Measurements from ENCODE around the gene SERPINA10. TPM values are rescaled to one million over a fixed set of nuclear protein-coding genes. Genes with fewer than 3 reads are reported as not detected.

SERPINA10 gene
- total RNA-seq, 6 donors from 2014 or later = 0.10 TPM; not detected in 5

- no peak for ATAC-seq (ENCODE audit: low FRiP score in 2 of 2)
- no peaks in the 10 kb centered on the region for H3K27me3 ChIP-seq
- TF ChIP-seq POLR2A (IDR thresholded peaks at IDR 0.05) (no peak), CTCF (IDR thresholded peaks at IDR 0.05) (no peak), EP300 (IDR thresholded peaks at IDR 0.05) (no peak), POLR2AphosphoS5 (IDR thresholded peaks at IDR 0.05) (no peak)
- H3K36me3 ChIP-seq = no peaks in the 10 kb centered on the region
- H3K27ac ChIP-seq = no peak overlapping the region
- DNase-seq = no peak
- no peak overlapping the region for H3K4me3 ChIP-seq
- H3K4me1 ChIP-seq = no peaks in the 10 kb centered on the region
- 84 to 93% methylated on average over 2 of the region's 2 CpGs for WGBS, 2 donors
- no peaks in the 10 kb centered on the region for H3K9me3 ChIP-seq
Measured at GRCh38 chr14:94314890-94315289, 21.8 kb upstream of the SERPINA10 start.

GRCh38 chr14:94313991-94314655 lies 21.1 kb upstream of the SERPINA10 start:
- peak in 1 of 2 donors; percentile 54 for ATAC-seq (ENCODE audit: low FRiP score in 2 of 2)
- Histone ChIP-seq H3K9me3 (no peaks in the 10 kb centered on the region), H3K4me3 (no peak overlapping the region), H3K36me3 (no peaks in the 10 kb centered on the region), H3K27ac (no peak overlapping the region), H3K4me1 (no peaks in the 10 kb centered on the region), H3K27me3 (no peaks in the 10 kb centered on the region)
- no peak for DNase-seq
- no peak for TF ChIP-seq EP300 (IDR thresholded peaks at IDR 0.05)
- no peak for TF ChIP-seq POLR2AphosphoS5 (IDR thresholded peaks at IDR 0.05)
- WGBS, 2 donors = 77 to 86% methylated on average over 3 to 8 of the region's 8 CpGs

DNA sequence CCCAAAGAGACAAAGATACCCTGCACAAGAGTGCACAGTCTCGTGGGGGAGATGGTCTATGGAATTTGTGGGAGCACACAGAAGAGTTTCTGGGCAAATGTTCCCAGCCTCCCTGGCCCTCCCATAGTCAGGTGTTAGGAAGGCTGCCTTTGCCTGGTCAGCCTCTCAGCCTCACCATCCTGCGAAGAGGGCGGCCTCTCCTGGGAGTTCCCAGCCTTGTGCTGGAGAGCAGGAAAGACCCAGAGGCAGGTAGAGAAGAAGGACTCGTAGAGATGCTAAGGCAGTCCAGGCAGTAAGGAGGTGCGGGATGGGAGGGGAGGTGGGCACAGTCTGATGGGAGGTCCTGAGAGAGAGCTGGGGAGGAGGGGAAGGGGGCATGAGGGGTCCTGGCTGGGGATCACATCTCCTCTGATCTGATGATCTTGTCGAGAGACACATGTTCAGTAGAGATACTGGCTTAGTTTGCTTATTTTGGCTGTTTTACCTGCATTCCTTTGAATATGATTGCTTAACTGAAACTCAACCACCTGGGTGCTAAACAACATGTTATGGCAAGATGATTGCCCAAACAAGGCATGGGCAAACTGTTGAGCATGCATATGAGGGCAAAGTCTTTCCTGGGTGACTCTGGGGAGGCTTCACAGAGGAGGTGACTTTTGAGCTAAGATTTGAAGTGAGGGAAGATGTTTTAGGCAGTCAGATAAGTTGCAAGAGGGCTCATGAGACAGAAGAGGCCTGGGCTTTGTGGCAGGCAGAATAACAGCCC lies 19.6 kb upstream of the SERPINA10 start:
- H3K27ac ChIP-seq = no peak overlapping the region
- WGBS, 2 donors = 78 to 80% methylated on average over 6 of the region's 6 CpGs
- no peak for ATAC-seq (ENCODE audit: low FRiP score in 2 of 2)
- no peak overlapping the region for H3K4me3 ChIP-seq
- H3K27me3 ChIP-seq = no peaks in the 10 kb centered on the region
- no peaks in the 10 kb centered on the region for H3K4me1 ChIP-seq
- TF ChIP-seq POLR2AphosphoS5 (IDR thresholded peaks at IDR 0.05) (no peak), POLR2A (IDR thresholded peaks at IDR 0.05) (no peak), CTCF (IDR thresholded peaks at IDR 0.05) (no peak), EP300 (IDR thresholded peaks at IDR 0.05) (no peak)
- no peak for DNase-seq
- H3K36me3 ChIP-seq = no peaks in the 10 kb centered on the region
- peaks cover 0 to 7% (median 2%) of the 10 kb centered on the region in 4 donors for H3K9me3 ChIP-seq

GRCh38 chr14:94310248-94310647 lies 17.2 kb upstream of the SERPINA10 start:
- no peaks in the 10 kb centered on the region for H3K27me3 ChIP-seq
- H3K36me3 ChIP-seq = no peaks in the 10 kb centered on the region
- no peak for TF ChIP-seq POLR2A (IDR thresholded peaks at IDR 0.05)
- TF ChIP-seq POLR2AphosphoS5 (IDR thresholded peaks at IDR 0.05) = no peak
- TF ChIP-seq EP300 (IDR thresholded peaks at IDR 0.05) = no peak
- no peak for TF ChIP-seq CTCF (IDR thresholded peaks at IDR 0.05)
- H3K4me1 ChIP-seq = no peaks in the 10 kb centered on the region
- peak in 1 of 2 donors; percentile 29 for DNase-seq
- WGBS, 2 donors = 89% methylated on average over 3 of the region's 3 CpGs; no CpG with 5 or more reads in 1 of the 2 donors
- H3K27ac ChIP-seq = no peak overlapping the region
- peaks cover 0 to 8% (median 3%) of the 10 kb centered on the region in 4 donors for H3K9me3 ChIP-seq
- ATAC-seq (ENCODE audit: low FRiP score in 2 of 2) = no peak
- H3K4me3 ChIP-seq = no peak overlapping the region

DNA sequence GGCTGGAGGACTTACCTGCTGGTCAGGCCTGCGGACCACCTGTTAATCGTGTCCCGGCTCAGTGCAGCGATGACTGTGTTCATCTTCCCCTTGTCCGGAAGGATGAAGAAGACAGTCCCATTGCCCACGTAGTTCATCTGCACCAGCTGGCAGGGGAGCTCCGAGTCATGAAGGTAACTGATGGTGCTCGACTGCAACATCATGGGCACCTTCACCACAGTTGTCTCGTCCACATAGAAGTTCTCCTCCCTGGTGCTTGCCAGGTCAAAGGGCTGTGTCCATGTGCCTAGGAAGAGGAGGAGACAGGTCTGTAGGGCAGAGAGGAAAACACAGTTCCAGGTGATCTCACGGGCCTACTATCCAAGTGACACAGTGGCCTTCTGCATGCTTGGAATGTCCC lies 16.7 kb upstream of the SERPINA10 start:
- DNase-seq (no peak), ATAC-seq (ENCODE audit: low FRiP score in 2 of 2) (no peak)
- H3K4me1 ChIP-seq = no peaks in the 10 kb centered on the region
- no peak overlapping the region for H3K27ac ChIP-seq
- no peaks in the 10 kb centered on the region for H3K36me3 ChIP-seq
- H3K4me3 ChIP-seq = no peak overlapping the region
- no peak for TF ChIP-seq CTCF (IDR thresholded peaks at IDR 0.05)
- TF ChIP-seq POLR2A (IDR thresholded peaks at IDR 0.05) = no peak
- no peak for TF ChIP-seq POLR2AphosphoS5 (IDR thresholded peaks at IDR 0.05)
- TF ChIP-seq EP300 (IDR thresholded peaks at IDR 0.05) = no peak
- H3K9me3 ChIP-seq = peaks cover 0 to 8% (median 3%) of the 10 kb centered on the region in 4 donors
- 83 to 93% methylated on average over 10 of the region's 10 CpGs for WGBS, 2 donors
- no peaks in the 10 kb centered on the region for H3K27me3 ChIP-seq
